Measurements from ENCODE around the gene TARP.
"Not testable (repeated sequence)": the region's sequence is repeated elsewhere in the genome, so short reads cannot be mapped to it uniquely, and the experiment has no call there.

The TARP gene

DNA sequence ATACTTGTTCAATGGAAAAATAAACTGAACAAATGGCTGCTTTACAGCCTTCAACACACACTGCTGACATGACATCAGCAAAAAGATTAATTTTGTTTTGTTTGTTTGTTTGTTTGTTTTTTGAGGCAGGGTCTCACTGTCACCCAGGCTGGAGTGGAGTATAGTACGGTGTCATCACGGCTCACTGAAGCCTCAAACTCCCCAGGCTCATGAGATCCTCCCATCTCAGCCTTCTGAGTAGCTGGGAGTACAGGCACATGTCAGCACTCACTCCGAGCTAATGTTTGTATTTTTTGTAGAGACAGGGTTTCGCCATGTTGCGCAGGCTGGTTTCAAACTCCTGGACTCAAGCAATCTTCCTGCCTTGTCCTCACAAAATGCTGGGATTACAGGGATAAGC lies 10.9 kb downstream of the TARP start:
- 83 to 86% methylated on average over 5 of the region's 5 CpGs for WGBS, 2 donors
- H3K4me1 ChIP-seq = no peaks in the 10 kb centered on the region
- no peaks in the 10 kb centered on the region for H3K36me3 ChIP-seq
- no peaks in the 10 kb centered on the region for H3K9me3 ChIP-seq
- intact Hi-C loops (cut with DNase I) = no loop called here
- no peak for DNase-seq
- no peak for TF ChIP-seq POLR2A (IDR thresholded peaks at IDR 0.05)
- TF ChIP-seq, protein P1, sequence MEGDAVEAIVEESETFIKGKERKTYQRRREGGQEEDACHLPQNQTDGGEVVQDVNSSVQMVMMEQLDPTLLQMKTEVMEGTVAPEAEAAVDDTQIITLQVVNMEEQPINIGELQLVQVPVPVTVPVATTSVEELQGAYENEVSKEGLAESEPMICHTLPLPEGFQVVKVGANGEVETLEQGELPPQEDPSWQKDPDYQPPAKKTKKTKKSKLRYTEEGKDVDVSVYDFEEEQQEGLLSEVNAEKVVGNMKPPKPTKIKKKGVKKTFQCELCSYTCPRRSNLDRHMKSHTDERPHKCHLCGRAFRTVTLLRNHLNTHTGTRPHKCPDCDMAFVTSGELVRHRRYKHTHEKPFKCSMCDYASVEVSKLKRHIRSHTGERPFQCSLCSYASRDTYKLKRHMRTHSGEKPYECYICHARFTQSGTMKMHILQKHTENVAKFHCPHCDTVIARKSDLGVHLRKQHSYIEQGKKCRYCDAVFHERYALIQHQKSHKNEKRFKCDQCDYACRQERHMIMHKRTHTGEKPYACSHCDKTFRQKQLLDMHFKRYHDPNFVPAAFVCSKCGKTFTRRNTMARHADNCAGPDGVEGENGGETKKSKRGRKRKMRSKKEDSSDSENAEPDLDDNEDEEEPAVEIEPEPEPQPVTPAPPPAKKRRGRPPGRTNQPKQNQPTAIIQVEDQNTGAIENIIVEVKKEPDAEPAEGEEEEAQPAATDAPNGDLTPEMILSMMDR (IDR thresholded peaks at IDR 0.05) = no peak
- H3K27me3 ChIP-seq = no peaks in the 10 kb centered on the region
- H3K27ac ChIP-seq = no peak overlapping the region
- H3K4me3 ChIP-seq (replicated peaks in 1 of 3) = no peak overlapping the region

DNA sequence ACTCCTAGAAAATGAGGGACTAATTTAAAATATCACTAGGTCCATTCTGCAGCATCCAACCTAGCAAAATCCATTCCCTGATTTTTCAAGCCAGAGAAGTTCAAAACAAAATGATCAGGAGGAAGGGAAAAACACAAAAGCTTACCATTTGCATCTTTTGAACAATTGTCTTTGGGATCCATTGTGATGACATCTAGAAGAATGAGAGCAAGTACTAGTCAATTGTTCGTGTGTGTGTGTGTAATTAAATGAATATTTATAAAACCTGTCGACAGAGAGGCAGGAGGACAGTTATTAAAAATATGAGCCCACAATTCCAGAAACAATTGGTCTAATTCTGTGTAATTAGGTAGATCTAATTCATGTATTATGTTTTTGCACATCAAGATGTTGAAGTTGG lies 11.4 kb downstream of the TARP start:
- intact Hi-C loops (cut with DNase I); H3K4me3 ChIP-seq (replicated peaks in 1 of 3); H3K27ac ChIP-seq; H3K27me3 ChIP-seq; H3K4me1 ChIP-seq; H3K9me3 ChIP-seq; DNase-seq; H3K36me3 ChIP-seq: not testable (repeated sequence)
- WGBS, 2 donors = 81 to 82% methylated on average over 2 of the region's 2 CpGs

DNA sequence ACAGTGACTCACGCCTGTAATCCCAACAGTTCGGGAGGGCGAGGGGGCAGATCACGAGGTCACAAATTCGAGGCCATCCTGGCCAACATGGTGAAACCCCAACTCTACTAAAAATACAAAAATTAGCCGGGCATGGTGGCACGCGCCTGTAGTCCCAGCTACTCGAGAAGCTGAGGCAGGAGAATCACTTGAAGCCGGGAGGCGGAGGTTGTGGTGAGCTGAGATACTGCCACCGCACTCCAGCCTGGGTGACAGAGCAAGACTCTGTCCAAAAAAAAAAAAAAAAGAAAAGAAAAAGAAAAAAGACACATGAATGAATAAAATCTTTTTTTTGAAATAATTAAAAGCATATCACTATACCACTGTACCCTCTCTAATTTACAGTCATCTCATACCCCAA lies 11.8 kb downstream of the TARP start:
- WGBS, 2 donors = 92% methylated on average over 12 of the region's 12 CpGs
- intact Hi-C loops (cut with DNase I); H3K27ac ChIP-seq; H3K36me3 ChIP-seq; DNase-seq; H3K4me1 ChIP-seq; H3K27me3 ChIP-seq; H3K9me3 ChIP-seq; H3K4me3 ChIP-seq (replicated peaks in 1 of 3): not testable (repeated sequence)

DNA sequence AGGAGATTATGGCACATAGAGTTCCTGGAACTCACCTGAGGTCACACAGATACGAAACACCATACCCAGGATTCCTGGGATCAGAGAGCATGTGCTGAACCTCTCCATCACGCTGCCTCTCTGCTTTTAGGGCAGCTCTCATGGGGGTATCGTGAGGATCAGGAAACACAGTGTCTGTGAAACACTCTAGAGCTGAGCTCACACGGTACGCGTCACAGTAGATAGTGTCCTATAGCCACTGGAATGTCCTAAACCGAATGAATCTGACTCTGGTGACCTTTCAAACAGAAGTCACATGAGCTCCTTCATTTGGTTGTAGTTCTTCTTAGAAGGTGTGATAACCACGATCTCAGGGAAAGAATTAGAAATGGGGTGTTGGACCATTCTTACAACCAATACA lies 14.3 kb downstream of the TARP start:
- H3K27ac ChIP-seq; H3K4me1 ChIP-seq; H3K36me3 ChIP-seq; H3K4me3 ChIP-seq (replicated peaks in 1 of 3); DNase-seq; intact Hi-C loops (cut with DNase I); H3K27me3 ChIP-seq; H3K9me3 ChIP-seq: not testable (repeated sequence)
- 96 to 98% methylated on average over 5 to 8 of the region's 8 CpGs for WGBS, 2 donors

DNA sequence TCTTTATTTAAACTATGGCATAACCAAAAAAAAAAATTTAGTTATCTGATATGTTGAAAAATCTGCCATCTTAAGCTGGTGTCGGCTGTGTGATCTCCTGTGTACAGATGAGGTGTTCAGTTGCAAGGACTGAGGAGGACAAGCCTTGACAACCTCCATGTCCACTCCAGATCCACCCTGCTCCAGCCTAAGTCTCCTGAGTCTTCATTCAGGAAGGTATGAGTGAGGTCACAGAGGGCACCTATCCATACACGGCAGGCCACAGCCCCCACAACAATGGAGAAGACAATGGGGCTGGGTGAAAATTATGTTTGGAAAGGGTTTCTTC lies 16.1 kb downstream of the TARP start:
- Histone ChIP-seq H3K27ac (no peak overlapping the region), H3K27me3 (no peaks in the 10 kb centered on the region), H3K9me3 (no peaks in the 10 kb centered on the region), H3K4me1 (no peaks in the 10 kb centered on the region), H3K4me3 (replicated peaks in 1 of 3) (no peak overlapping the region), H3K36me3 (no peaks in the 10 kb centered on the region)
- 89 to 90% methylated on average over 2 of the region's 2 CpGs for WGBS, 2 donors
- TF ChIP-seq POLR2A (IDR thresholded peaks at IDR 0.05) = no peak
- TF ChIP-seq, protein P1 (IDR thresholded peaks at IDR 0.05) = no peak
- intact Hi-C loops (cut with DNase I) = no loop called here
- no peak for DNase-seq

DNA sequence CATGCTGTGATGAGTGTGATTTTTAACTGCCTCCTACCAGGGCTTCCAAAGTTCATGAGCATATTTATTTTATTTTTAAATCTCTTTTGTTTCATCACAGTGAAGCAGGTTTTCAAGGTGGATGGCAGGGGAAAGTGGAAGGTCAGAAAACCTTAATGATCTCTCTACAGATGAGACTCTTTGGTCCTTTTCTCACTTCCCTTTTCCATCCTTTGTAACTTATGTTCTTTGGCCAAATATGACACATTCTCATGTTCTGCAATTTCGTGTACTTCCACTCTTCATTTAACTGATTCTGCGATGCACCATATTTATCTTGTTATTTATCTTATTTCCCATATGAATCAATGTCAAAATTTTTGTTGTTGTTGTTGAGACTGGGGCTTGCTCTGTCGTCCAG lies 23.6 kb downstream of the TARP start:
- intact Hi-C loops (cut with DNase I); H3K4me3 ChIP-seq (replicated peaks in 1 of 3): not testable (repeated sequence)
- 78 to 83% methylated on average over 3 of the region's 3 CpGs for WGBS, 2 donors

DNA sequence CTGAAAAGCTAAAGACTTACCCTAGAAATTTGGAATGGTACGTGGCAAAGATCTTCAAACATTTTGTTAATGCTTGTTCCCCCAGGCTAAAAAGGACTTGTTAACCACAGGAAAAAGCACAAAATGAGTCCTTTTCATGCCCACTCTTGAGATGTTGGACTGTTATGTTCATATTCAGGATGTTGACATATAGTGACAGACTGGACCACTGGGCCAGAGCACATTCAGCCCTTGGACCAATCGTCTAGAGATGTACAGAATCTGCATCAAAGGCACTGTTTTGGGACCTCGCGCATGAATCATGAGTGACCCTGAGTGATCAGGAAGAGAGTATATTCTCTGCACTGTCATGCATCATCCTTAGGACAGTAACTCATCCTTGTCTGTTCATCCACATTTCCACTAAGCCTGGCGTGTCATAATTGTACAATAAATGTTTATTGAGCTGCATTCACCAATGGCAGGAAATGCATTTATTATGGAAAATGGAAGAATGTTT lies 25.3 kb downstream of the TARP start:
- intact Hi-C loops (cut with DNase I) = no loop called here
- 81 to 90% methylated on average over 5 of the region's 5 CpGs for WGBS, 2 donors

More for the DNA sequence above, 23.6 kb downstream of the TARP start:
- not testable (repeated sequence) for H3K27me3 ChIP-seq, DNase-seq, H3K9me3 ChIP-seq, H3K27ac ChIP-seq, H3K36me3 ChIP-seq, H3K4me1 ChIP-seq

More for the DNA sequence above, 25.3 kb downstream of the TARP start:
- TF ChIP-seq, protein P1 (IDR thresholded peaks at IDR 0.05) = no peak
- TF ChIP-seq POLR2A (IDR thresholded peaks at IDR 0.05) = no peak
- DNase-seq = no peak
- no peaks in the 10 kb centered on the region for H3K9me3 ChIP-seq
- H3K36me3 ChIP-seq = no peaks in the 10 kb centered on the region
- no peaks in the 10 kb centered on the region for H3K27me3 ChIP-seq
- H3K4me3 ChIP-seq (replicated peaks in 1 of 3) = no peak overlapping the region
- no peaks in the 10 kb centered on the region for H3K4me1 ChIP-seq
- no peak overlapping the region for H3K27ac ChIP-seq
